Measurements from ENCODE around the gene ABCA8.

Gene ABCA8

DNA sequence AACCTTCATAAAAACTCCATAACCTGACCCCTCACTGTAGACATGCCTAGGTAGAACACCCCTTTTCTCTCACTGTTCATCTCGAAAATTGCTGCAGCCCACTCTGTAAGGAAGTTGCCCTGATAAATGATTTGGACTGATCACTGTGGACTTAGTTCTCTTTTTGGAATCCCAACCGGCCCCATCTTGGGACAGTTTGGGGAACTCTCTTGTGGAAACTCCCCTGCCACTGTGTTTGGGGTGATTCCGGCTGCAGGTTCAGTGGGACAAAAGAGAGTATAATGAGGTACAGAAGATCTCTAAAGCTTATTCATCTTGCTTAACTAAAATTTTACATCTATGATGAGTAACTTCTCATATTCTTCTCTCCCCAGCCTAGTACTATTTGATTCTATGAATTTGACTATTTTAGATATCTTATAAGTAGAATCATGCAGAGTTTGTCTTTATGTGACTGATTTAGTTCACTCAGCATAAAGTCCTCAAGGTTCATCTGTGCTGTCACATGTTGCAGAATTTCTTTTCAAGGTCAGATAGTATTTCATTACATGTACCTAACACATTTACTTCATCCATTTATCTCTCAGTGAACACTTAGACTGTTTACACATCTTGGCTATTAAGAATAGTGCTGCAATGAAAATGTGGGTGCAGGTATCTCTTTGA, 84.9 kb downstream of the ABCA8 start:
- Histone ChIP-seq H3K9ac (ENCODE audit: low read depth, low read length, poor library complexity) (no peak overlapping the region), H3K4me2 (ENCODE audit: insufficient read depth, low read length, poor library complexity, severe bottlenecking) (no peak overlapping the region), H3K4me3 (ENCODE audit: low read length in 2 of 2) (no peak overlapping the region), H2AK5ac (ENCODE audit: low read depth, low read length) (no peak overlapping the region), H4K8ac (ENCODE audit: low read depth, low read length) (no peak overlapping the region), H2BK12ac (ENCODE audit: low read length) (no peak overlapping the region), H2BK5ac (ENCODE audit: low read length) (no peak overlapping the region), H3K9me3 (replicated peaks in 1 of 2; ENCODE audit: control insufficient read depth in 2 of 2, insufficient read depth in 1 of 2, low read depth in 1 of 2, low read length in 2 of 2) (peaks cover 0 to 11% of the 10 kb centered on the region in 2 donors), H3K36me3 (replicated peaks in 1 of 2; ENCODE audit: control insufficient read depth in 2 of 2, insufficient read depth in 2 of 2, low read length in 2 of 2) (peaks cover 0 to 15% of the 10 kb centered on the region in 2 donors), H3K27me3 (ENCODE audit: control insufficient read depth in 3 of 3, insufficient read depth in 3 of 3, low read depth in 1 of 3, low read length in 3 of 3) (no peaks in the 10 kb centered on the region), H3K23ac (ENCODE audit: low read depth, low read length, poor library complexity) (no peak overlapping the region), H3K4ac (ENCODE audit: low read length) (no peak overlapping the region), H3K79me1 (ENCODE audit: low read depth, low read length) (no peaks in the 10 kb centered on the region), H4K91ac (ENCODE audit: low read depth, low read length, poor library complexity) (no peak overlapping the region), H2AFZ (ENCODE audit: low read length) (no peak overlapping the region), H2BK15ac (ENCODE audit: low read length) (no peak overlapping the region), H2BK120ac (ENCODE audit: low read depth, low read length) (no peak overlapping the region), H3K14ac (ENCODE audit: low read length) (no peak overlapping the region), H3K4me1 (ENCODE audit: control insufficient read depth in 2 of 2, insufficient read depth in 1 of 2, low read depth in 1 of 2, low read length in 2 of 2) (no peaks in the 10 kb centered on the region), H3K18ac (ENCODE audit: low read length) (no peak overlapping the region), H3K27ac (replicated peaks; ENCODE audit: low read length) (no peak overlapping the region)
- DNase-seq (ENCODE audit: low spot score): no peak
- WGBS, 2 donors (ENCODE audit: extremely low coverage in 2 of 2, insufficient read length in 2 of 2, insufficient replicate concordance in 1 of 2): no CpG with 5 or more reads among the region's 3 CpGs

DNA sequence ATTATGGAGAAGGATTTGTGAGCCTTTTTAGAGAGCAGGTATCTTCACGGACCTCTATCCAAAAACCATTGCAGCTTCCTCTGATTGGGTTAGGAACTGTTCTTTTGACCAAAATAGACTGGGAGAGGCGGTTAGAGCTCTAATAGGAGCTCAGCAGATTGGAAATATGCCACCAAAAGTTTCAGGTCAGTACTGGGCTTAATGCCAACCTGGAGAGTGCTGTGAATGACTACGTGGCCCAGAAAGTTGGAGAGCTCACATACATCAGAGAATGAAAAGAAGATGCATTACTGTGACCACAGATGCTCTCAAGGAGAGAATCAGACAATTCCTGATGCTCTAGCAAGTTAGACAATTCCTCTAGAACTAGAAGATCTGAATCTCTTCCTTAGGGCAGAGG, 86.5 kb downstream of the ABCA8 start:
- no peak overlapping the region for H4K8ac ChIP-seq (ENCODE audit: low read depth, low read length)
- no peak overlapping the region for H2BK12ac ChIP-seq (ENCODE audit: low read length)
- no peak overlapping the region for H4K91ac ChIP-seq (ENCODE audit: low read depth, low read length, poor library complexity)
- DNase-seq (ENCODE audit: low spot score): no peak
- no peaks in the 10 kb centered on the region for H3K4me1 ChIP-seq (ENCODE audit: control insufficient read depth in 2 of 2, insufficient read depth in 1 of 2, low read depth in 1 of 2, low read length in 2 of 2)
- no peak overlapping the region for H3K4ac ChIP-seq (ENCODE audit: low read length)
- no peak overlapping the region for H3K18ac ChIP-seq (ENCODE audit: low read length)
- H3K14ac ChIP-seq (ENCODE audit: low read length): no peak overlapping the region
- no peak overlapping the region for H3K9ac ChIP-seq (ENCODE audit: low read depth, low read length, poor library complexity)
- H3K79me1 ChIP-seq (ENCODE audit: low read depth, low read length): no peaks in the 10 kb centered on the region
- peaks cover 0 to 8% of the 10 kb centered on the region in 2 donors for H3K9me3 ChIP-seq (replicated peaks in 1 of 2; ENCODE audit: control insufficient read depth in 2 of 2, insufficient read depth in 1 of 2, low read depth in 1 of 2, low read length in 2 of 2)
- no peak overlapping the region for H2BK5ac ChIP-seq (ENCODE audit: low read length)
- no peak overlapping the region for H3K27ac ChIP-seq (replicated peaks; ENCODE audit: low read length)
- H2AFZ ChIP-seq (ENCODE audit: low read length): no peak overlapping the region
- no peaks in the 10 kb centered on the region for H3K27me3 ChIP-seq (ENCODE audit: control insufficient read depth in 3 of 3, insufficient read depth in 3 of 3, low read depth in 1 of 3, low read length in 3 of 3)
- H3K4me3 ChIP-seq (ENCODE audit: low read length in 2 of 2): no peak overlapping the region
- no peak overlapping the region for H3K23ac ChIP-seq (ENCODE audit: low read depth, low read length, poor library complexity)
- WGBS, 2 donors (ENCODE audit: extremely low coverage in 2 of 2, insufficient read length in 2 of 2, insufficient replicate concordance in 1 of 2): no CpG with 5 or more reads among the region's 3 CpGs
- H2AK5ac ChIP-seq (ENCODE audit: low read depth, low read length): no peak overlapping the region
- H2BK120ac ChIP-seq (ENCODE audit: low read depth, low read length): no peak overlapping the region
- no peak overlapping the region for H3K4me2 ChIP-seq (ENCODE audit: insufficient read depth, low read length, poor library complexity, severe bottlenecking)
- H3K36me3 ChIP-seq (replicated peaks in 1 of 2; ENCODE audit: control insufficient read depth in 2 of 2, insufficient read depth in 2 of 2, low read length in 2 of 2): peaks cover 0 to 9% of the 10 kb centered on the region in 2 donors
- H2BK15ac ChIP-seq (ENCODE audit: low read length): no peak overlapping the region

DNA sequence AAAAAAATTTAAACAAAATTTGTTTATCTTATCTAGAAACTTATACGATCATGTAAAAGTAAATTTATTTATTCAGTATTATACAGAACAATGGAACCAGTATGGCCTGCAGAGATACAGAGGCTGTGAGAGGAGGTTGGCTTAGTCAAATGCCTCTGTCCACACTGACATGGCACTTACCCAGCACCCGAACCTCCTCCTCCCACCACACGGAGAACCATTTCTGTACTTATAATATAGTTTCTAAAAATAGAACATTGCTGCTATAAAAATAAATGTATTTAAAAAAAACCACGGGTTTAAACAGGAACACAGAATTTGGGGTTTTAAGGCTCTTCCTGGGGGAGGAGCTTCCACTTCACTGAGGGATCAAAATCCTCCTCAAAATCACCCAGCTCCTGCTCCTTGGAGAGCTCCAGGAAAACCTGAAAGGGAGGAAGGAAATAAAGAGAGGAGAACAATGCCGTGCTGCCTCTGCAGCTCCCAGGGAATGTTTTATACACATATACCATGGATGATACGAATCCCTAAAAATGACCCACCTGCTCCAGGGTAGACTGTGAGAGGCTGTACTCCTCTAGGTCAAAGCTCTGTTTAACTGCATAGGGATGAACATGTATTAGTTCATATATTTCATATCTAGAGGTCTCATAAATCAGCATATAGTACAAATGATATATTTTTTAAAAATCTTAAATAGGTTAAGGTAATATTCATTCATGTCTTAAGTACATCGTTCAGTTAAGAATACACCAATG, 87.3 kb downstream of the ABCA8 start:
- Histone ChIP-seq H3K4ac (ENCODE audit: low read length) (no peak overlapping the region), H3K9me3 (replicated peaks in 1 of 2; ENCODE audit: control insufficient read depth in 2 of 2, insufficient read depth in 1 of 2, low read depth in 1 of 2, low read length in 2 of 2) (peaks cover 0 to under 1% of the 10 kb centered on the region in 2 donors), H3K36me3 (replicated peaks in 1 of 2; ENCODE audit: control insufficient read depth in 2 of 2, insufficient read depth in 2 of 2, low read length in 2 of 2) (peaks cover 0 to 1% of the 10 kb centered on the region in 2 donors), H3K4me3 (ENCODE audit: low read length in 2 of 2) (no peak overlapping the region), H3K79me1 (ENCODE audit: low read depth, low read length) (no peaks in the 10 kb centered on the region), H3K4me2 (ENCODE audit: insufficient read depth, low read length, poor library complexity, severe bottlenecking) (no peak overlapping the region), H2BK5ac (ENCODE audit: low read length) (no peak overlapping the region), H2BK12ac (ENCODE audit: low read length) (no peak overlapping the region), H2BK120ac (ENCODE audit: low read depth, low read length) (no peak overlapping the region), H2BK15ac (ENCODE audit: low read length) (no peak overlapping the region), H4K91ac (ENCODE audit: low read depth, low read length, poor library complexity) (no peak overlapping the region), H3K27me3 (ENCODE audit: control insufficient read depth in 3 of 3, insufficient read depth in 3 of 3, low read depth in 1 of 3, low read length in 3 of 3) (no peaks in the 10 kb centered on the region), H3K27ac (replicated peaks; ENCODE audit: low read length) (no peak overlapping the region), H4K8ac (ENCODE audit: low read depth, low read length) (no peak overlapping the region), H3K18ac (ENCODE audit: low read length) (no peak overlapping the region), H2AFZ (ENCODE audit: low read length) (no peak overlapping the region), H3K23ac (ENCODE audit: low read depth, low read length, poor library complexity) (no peak overlapping the region), H3K9ac (ENCODE audit: low read depth, low read length, poor library complexity) (no peak overlapping the region), H2AK5ac (ENCODE audit: low read depth, low read length) (no peak overlapping the region), H3K4me1 (ENCODE audit: control insufficient read depth in 2 of 2, insufficient read depth in 1 of 2, low read depth in 1 of 2, low read length in 2 of 2) (no peaks in the 10 kb centered on the region), H3K14ac (ENCODE audit: low read length) (no peak overlapping the region)
- DNase-seq (ENCODE audit: low spot score): no peak
- no CpG with 5 or more reads among the region's 7 CpGs for WGBS, 2 donors (ENCODE audit: extremely low coverage in 2 of 2, insufficient read length in 2 of 2, insufficient replicate concordance in 1 of 2)

DNA sequence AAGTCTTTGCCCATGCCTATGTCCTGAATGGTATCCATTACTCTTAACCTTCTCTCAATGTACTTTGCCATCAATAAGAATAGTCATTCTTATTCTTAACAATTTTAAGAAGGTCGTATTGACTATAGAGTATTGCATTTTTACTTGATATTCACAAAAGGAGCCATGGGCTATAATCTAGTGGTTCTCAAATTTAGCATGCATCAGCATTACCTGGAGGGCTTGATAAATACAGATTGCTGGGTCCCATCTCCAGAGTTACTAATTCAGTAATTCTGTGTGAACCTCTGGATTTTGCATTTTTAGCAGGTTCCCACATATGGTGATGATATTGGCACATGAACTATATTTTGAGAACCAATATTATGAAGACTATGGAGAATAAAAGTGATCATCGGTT, 89.6 kb downstream of the ABCA8 start:
- H2BK120ac ChIP-seq (ENCODE audit: low read depth, low read length): no peak overlapping the region
- DNase-seq (ENCODE audit: low spot score): no peak
- no peak overlapping the region for H2BK15ac ChIP-seq (ENCODE audit: low read length)
- no peak overlapping the region for H2AFZ ChIP-seq (ENCODE audit: low read length)
- H3K4me1 ChIP-seq (ENCODE audit: control insufficient read depth in 2 of 2, insufficient read depth in 1 of 2, low read depth in 1 of 2, low read length in 2 of 2): peaks cover 0 to 1% of the 10 kb centered on the region in 2 donors
- no CpG with 5 or more reads among the region's 2 CpGs for WGBS, 2 donors (ENCODE audit: extremely low coverage in 2 of 2, insufficient read length in 2 of 2, insufficient replicate concordance in 1 of 2)
- no peaks in the 10 kb centered on the region for H3K9me3 ChIP-seq (replicated peaks in 1 of 2; ENCODE audit: control insufficient read depth in 2 of 2, insufficient read depth in 1 of 2, low read depth in 1 of 2, low read length in 2 of 2)
- no peak overlapping the region for H3K4me3 ChIP-seq (ENCODE audit: low read length in 2 of 2)
- H2BK12ac ChIP-seq (ENCODE audit: low read length): no peak overlapping the region
- H3K27me3 ChIP-seq (ENCODE audit: control insufficient read depth in 3 of 3, insufficient read depth in 3 of 3, low read depth in 1 of 3, low read length in 3 of 3): no peaks in the 10 kb centered on the region
- H2AK5ac ChIP-seq (ENCODE audit: low read depth, low read length): no peak overlapping the region
- no peak overlapping the region for H3K23ac ChIP-seq (ENCODE audit: low read depth, low read length, poor library complexity)
- H3K4ac ChIP-seq (ENCODE audit: low read length): no peak overlapping the region
- no peak overlapping the region for H3K18ac ChIP-seq (ENCODE audit: low read length)
- H3K36me3 ChIP-seq (replicated peaks in 1 of 2; ENCODE audit: control insufficient read depth in 2 of 2, insufficient read depth in 2 of 2, low read length in 2 of 2): no peaks in the 10 kb centered on the region
- no peak overlapping the region for H4K8ac ChIP-seq (ENCODE audit: low read depth, low read length)
- no peak overlapping the region for H3K9ac ChIP-seq (ENCODE audit: low read depth, low read length, poor library complexity)
- no peak overlapping the region for H2BK5ac ChIP-seq (ENCODE audit: low read length)
- no peaks in the 10 kb centered on the region for H3K79me1 ChIP-seq (ENCODE audit: low read depth, low read length)
- H3K4me2 ChIP-seq (ENCODE audit: insufficient read depth, low read length, poor library complexity, severe bottlenecking): no peak overlapping the region
- no peak overlapping the region for H4K91ac ChIP-seq (ENCODE audit: low read depth, low read length, poor library complexity)
- H3K14ac ChIP-seq (ENCODE audit: low read length): no peak overlapping the region
- no peak overlapping the region for H3K27ac ChIP-seq (replicated peaks; ENCODE audit: low read length)

Data from neuronal stem cell (in vitro differentiated cells).